A549 (cell line): ENCODE results near the gene MAD1L1. TPM values are rescaled to one million over a fixed set of nuclear protein-coding genes. Genes with fewer than 3 reads are reported as not detected.

ENCODE experiments used
- ATAC-seq, 2 experiments: fragments of 200-7000 bp in 1 of 2; fragments of >200 bp in 1 of 2; cut with Nextera tagmentation in 1 of 2; cut with Tn5 transposase in 1 of 2; 3 replicates each; pipeline versions ENCODE4 v1.8.0 to v1.9.1; 2018 to 2020; ENCODE audit warnings: mild to moderate bottlenecking in 1 of 2, moderate library complexity in 1 of 2
- CTCF ChIA-PET: fragments of 300-600 bp; sonication (Branson Sonifier 250); formaldehyde crosslinking; extraction: SDS; loops from one replicate; lab custom pipeline; 2021; ENCODE audit warnings: antibody characterized with exemption, inconsistent platforms; lab: Yijun Ruan, JAX
- POLR2A ChIA-PET: fragments of 350-600 bp; formaldehyde crosslinking; extraction: SDS; loops from one replicate; lab custom pipeline; 2021; ENCODE audit warnings: antibody characterized with exemption, inconsistent platforms; lab: Yijun Ruan, JAX
- DNase-seq, 2 experiments: peaks; one replicate each; pipeline versions ENCODE4 v3.0.0 to v3.0.0-alpha.2; 2011 to 2016; ENCODE audit warnings: low read depth in 1 of 2, low spot score in 1 of 2
- FAIRE-seq: peaks from 2 replicates; lab custom pipeline; 2011; peaks lifted over from hg19 to GRCh38; lab: Jason Lieb, UNC
- H3K27ac ChIP-seq, 2 experiments: fragments of >200 bp; sonication (Bioruptor Twin); formaldehyde crosslinking; 3 replicates each; pipeline ENCODE4 v1.5.1; 2016 to 2017
- H3K4me1 ChIP-seq: fragments of >200 bp; sonication (Bioruptor Twin); formaldehyde crosslinking; 3 replicates; pipeline ENCODE4 v1.6.1; 2016
- H3K4me2 ChIP-seq: fragments of >200 bp; sonication (Bioruptor Twin); formaldehyde crosslinking; 3 replicates; pipeline ENCODE4 v1.6.1; 2016
- H3K4me3 ChIP-seq: fragments of >200 bp; sonication (Bioruptor Twin); formaldehyde crosslinking; 3 replicates; pipeline ENCODE4 v1.5.1; 2016
- H3K9me3 ChIP-seq: fragments of >200 bp; sonication (Bioruptor Twin); formaldehyde crosslinking; 3 replicates; pipeline ENCODE4 v1.6.1; 2016
- BHLHE40 ChIP-seq: IDR thresholded peaks from 2 replicates; pipeline ENCODE4 v1.6.1; 2012; ENCODE audit warnings: low read depth, low read length, inconsistent platforms
- CBX8 ChIP-seq: fragments of 200-600 bp; sonication (generic); IDR thresholded peaks from 2 replicates; pipeline ENCODE4 v1.6.1; 2016
- CTCF ChIP-seq: fragments of >200 bp; sonication (Bioruptor Twin); formaldehyde crosslinking; IDR thresholded peaks from 3 replicates; pipeline ENCODE4 v1.5.1; 2016
- EHF ChIP-seq: fragments of 250-450 bp; sonication (Bioruptor Pico); IDR thresholded peaks from 2 replicates; pipeline ENCODE4 v1.5.0; 2020; ENCODE audit warnings: mild to moderate bottlenecking
- EP300 ChIP-seq, 2 experiments: fragments of >200 bp; sonication (Bioruptor Twin); formaldehyde crosslinking; IDR thresholded peaks; 2 replicates in 1 of 2; 3 replicates in 1 of 2; pipeline ENCODE4 v1.6.1; 2016 to 2017
- FOSL2 ChIP-seq, 2 experiments: fragments of 450-650 bp in 1 of 2; fragments of >200 bp in 1 of 2; sonication (Bioruptor Twin) in 1 of 2; formaldehyde crosslinking; IDR thresholded peaks; 2 replicates each; pipeline versions ENCODE4 v1.5.0 to v1.6.1; 2016 to 2020; ENCODE audit warnings: mild to moderate bottlenecking in 1 of 2, moderate library complexity in 1 of 2
- FOXS1 ChIP-seq: fragments of 250-450 bp; sonication (Bioruptor Pico); IDR thresholded peaks from 2 replicates; pipeline ENCODE4 v1.5.0; 2020; ENCODE audit warnings: mild to moderate bottlenecking, moderate library complexity
- HDAC2 ChIP-seq: fragments of 200-600 bp; sonication (generic); IDR thresholded peaks from 2 replicates; pipeline ENCODE4 v1.6.1; 2016
- HEYL ChIP-seq: fragments of 250-450 bp; sonication (Bioruptor Pico); IDR thresholded peaks from 2 replicates; pipeline ENCODE4 v1.8.0; 2021; ENCODE audit warnings: mild to moderate bottlenecking, moderate library complexity
- HOXA7 ChIP-seq: fragments of 250-450 bp; sonication (Bioruptor Pico); IDR thresholded peaks from 2 replicates; pipeline ENCODE4 v1.5.0; 2020; ENCODE audit warnings: mild to moderate bottlenecking, moderate library complexity
- HOXB13 ChIP-seq: fragments of 250-450 bp; sonication (Bioruptor Pico); IDR thresholded peaks from 2 replicates; pipeline ENCODE4 v1.5.0; 2020; ENCODE audit warnings: low read depth, mild to moderate bottlenecking, moderate library complexity
- MAZ ChIP-seq: fragments of 150-350 bp; IDR thresholded peaks from 2 replicates; pipeline ENCODE4 v1.6.1; 2014; ENCODE audit warnings: antibody characterized with exemption, low read depth, low read length, borderline replicate concordance
- NR3C1 ChIP-seq: fragments of >200 bp; sonication (Bioruptor Twin); formaldehyde crosslinking; IDR thresholded peaks from 3 replicates; pipeline ENCODE4 v1.6.1; 2017
- POLR2A ChIP-seq: IDR thresholded peaks from 2 replicates; pipeline ENCODE4 v1.6.1; 2012; ENCODE audit warnings: mild to moderate bottlenecking, low read length
- POLR2AphosphoS2 ChIP-seq: conservative IDR thresholded peaks from 2 replicates; pipeline ENCODE4 v1.6.1; 2012; ENCODE audit warnings: low read length, improper control_type of control experiment, inconsistent platforms
- RAD21 ChIP-seq, 2 experiments: fragments of >200 bp in 1 of 2; sonication (Bioruptor Twin) in 1 of 2; formaldehyde crosslinking in 1 of 2; IDR thresholded peaks in 1 of 2; conservative IDR thresholded peaks in 1 of 2; 2 replicates in 1 of 2; 3 replicates in 1 of 2; pipeline ENCODE4 v1.6.1; 2012 to 2018; ENCODE audit warnings: inconsistent platforms in 1 of 2
- TFCP2L1 ChIP-seq: fragments of 250-450 bp; sonication (Bioruptor Pico); IDR thresholded peaks from 2 replicates; pipeline ENCODE4 v1.5.0; 2021; ENCODE audit warnings: mild to moderate bottlenecking
- TP53 ChIP-seq: fragments of 250-450 bp; sonication (Bioruptor Pico); IDR thresholded peaks from 2 replicates; pipeline ENCODE4 v1.5.0; 2021; ENCODE audit warnings: mild to moderate bottlenecking, moderate library complexity
- ZFP36 ChIP-seq: fragments of 450-650 bp; IDR thresholded peaks from 2 replicates; pipeline ENCODE4 v1.6.1; 2014; ENCODE audit warnings: borderline replicate concordance; ENCODE audit not compliant: partially characterized antibody
- ZSCAN20 ChIP-seq: fragments of 250-450 bp; sonication (Bioruptor Pico); IDR thresholded peaks from 2 replicates; pipeline ENCODE4 v1.8.0; 2022; ENCODE audit warnings: mild to moderate bottlenecking, moderate library complexity
- WGBS: methylation state at CpG from one replicate; pipeline ENCODE4 v1.1.6; 2017; ENCODE audit errors: missing lambda C conversion rate; 5-methylcytosine and 5-hydroxymethylcytosine counted together
- polyA plus RNA-seq, 4 experiments: library from polyadenylated mRNA; depleted of rRNA in 3 of 4; stranded (reverse); fragments of >200 nt; fragmentation: RNase III in 1 of 4; extraction: RNeasy Plus Mini Kit Qiagen cat#74134 plus additional on column Dnase treatment in 1 of 4; gene quantifications; 2 replicates in 3 of 4; 3 replicates in 1 of 4; pipeline ENCODE4 v1.2.3, GENCODE V29; 2011 to 2017
- TF ChIP-seq, protein P1 (sequence below): fragments of 250-450 bp; sonication (Bioruptor Pico); IDR thresholded peaks from 2 replicates; pipeline ENCODE4 v1.5.0; 2020; ENCODE audit warnings: low read depth, mild to moderate bottlenecking, moderate library complexity
- TF ChIP-seq, protein P2 (sequence below): fragments of >200 bp; sonication (Bioruptor Twin); formaldehyde crosslinking; IDR thresholded peaks from 2 replicates; pipeline ENCODE4 v1.6.1; 2016
- TF ChIP-seq, protein P3 (sequence below): fragments of 250-450 bp; sonication (Bioruptor Pico); IDR thresholded peaks from 2 replicates; pipeline ENCODE4 v1.5.0; 2021; ENCODE audit warnings: mild to moderate bottlenecking, moderate library complexity, borderline replicate concordance
- TF ChIP-seq, protein P4 (sequence below): fragments of 150-350 bp; IDR thresholded peaks from 2 replicates; pipeline ENCODE4 v1.6.1; 2014; ENCODE audit warnings: low read depth, mild to moderate bottlenecking, low read length

MAD1L1 gene
- polyA plus RNA-seq, 2 of the 4 experiments (the other 2 are of a cell fraction) = 13.6 to 16.6 TPM

- no peak overlapping the region for H3K4me3 ChIP-seq
- 91% methylated on average over 14 of the region's 14 CpGs for WGBS
- POLR2A ChIA-PET = no interaction called here
- ATAC-seq (no peak), FAIRE-seq (no peak), DNase-seq (no peak)
- H3K4me2 ChIP-seq = no peak overlapping the region
- H3K9me3 ChIP-seq = no peaks in the 10 kb centered on the region
- CTCF ChIA-PET = interaction anchor here (1.0 to 2.6 kb wide), 4 partner anchors 10 to 86 kb away, joined by 3 to 10 read pairs (median 4); no protein-coding TSS in a partner anchor
- H3K27ac ChIP-seq = no peak overlapping the region
- H3K4me1 ChIP-seq = peaks cover 12% of the 10 kb centered on the region
- TF ChIP-seq TP53 (CRISPR knock-in tag) (no peak), FOSL2 (IDR thresholded peaks at IDR 0.05) (no peak), FOSL2 (CRISPR knock-in tag; IDR thresholded peaks at IDR 0.05) (no peak), EP300 (IDR thresholded peaks at IDR 0.05) (no peak)
- TF ChIP-seq, all 56 proteins: peak for 0
Observed at GRCh38 chr7:2261611-2262010, 28.9 kb upstream of the MAD1L1 start.

- TF ChIP-seq, protein P1, sequence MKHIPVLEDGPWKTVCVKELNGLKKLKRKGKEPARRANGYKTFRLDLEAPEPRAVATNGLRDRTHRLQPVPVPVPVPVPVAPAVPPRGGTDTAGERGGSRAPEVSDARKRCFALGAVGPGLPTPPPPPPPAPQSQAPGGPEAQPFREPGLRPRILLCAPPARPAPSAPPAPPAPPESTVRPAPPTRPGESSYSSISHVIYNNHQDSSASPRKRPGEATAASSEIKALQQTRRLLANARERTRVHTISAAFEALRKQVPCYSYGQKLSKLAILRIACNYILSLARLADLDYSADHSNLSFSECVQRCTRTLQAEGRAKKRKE (CRISPR knock-in tag) = no peak
- no peak for TF ChIP-seq CTCF
- no peak for TF ChIP-seq FOXS1 (CRISPR knock-in tag)
- no peak for TF ChIP-seq HOXB13 (CRISPR knock-in tag)
- no peak for TF ChIP-seq NR3C1
- TF ChIP-seq MAZ = no peak
- TF ChIP-seq HEYL (CRISPR knock-in tag) = no peak
- no peak for TF ChIP-seq CBX8
- Histone ChIP-seq H3K4me2 (no peak overlapping the region), H3K27ac (peak overlapping the region in 1 of 2 experiments; percentile 44; a peak in 1 of 6 replicates), H3K4me3 (no peak overlapping the region), H3K4me1 (peaks cover 9% of the 10 kb centered on the region), H3K9me3 (no peaks in the 10 kb centered on the region)
- CTCF ChIA-PET = interaction anchor here (1.1 to 2.6 kb wide), 4 partner anchors 11 to 87 kb away, joined by 3 to 10 read pairs (median 6); no protein-coding TSS in a partner anchor
- FAIRE-seq = no peak
- peak; percentile 52 to 88 for DNase-seq
- POLR2A ChIA-PET = interaction anchor here (1.1 kb wide), 1 partner anchor 12 kb away, joined by 3 read pairs; no protein-coding TSS in a partner anchor
- peak; percentile 41 to 45; a peak in 4 of 6 replicates for ATAC-seq
- WGBS = 65% methylated on average over 5 of the region's 5 CpGs
Observed at GRCh38 chr7:2260820-2261219, 28.1 kb upstream of the MAD1L1 start.

DNA sequence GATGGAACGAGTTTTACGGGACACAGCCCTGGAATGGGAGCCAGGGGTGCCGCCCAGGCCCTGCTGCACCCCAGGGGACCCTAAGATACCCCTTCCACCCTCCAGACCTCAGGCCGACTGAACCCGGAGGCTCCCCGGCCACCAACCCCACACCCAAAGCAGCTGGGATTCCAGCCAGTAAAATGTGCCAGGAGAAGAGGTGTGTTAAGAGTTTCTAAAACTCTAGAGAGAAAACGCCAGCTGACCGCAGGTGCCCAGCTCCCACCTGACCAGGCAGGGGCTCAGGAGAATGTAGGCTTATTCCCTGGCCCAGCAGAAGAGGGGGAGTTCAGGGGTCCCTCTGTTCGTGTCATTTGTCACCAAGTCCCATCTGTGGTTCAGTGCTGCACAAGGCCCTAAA, 26.7 kb upstream of the MAD1L1 start:
- no peak overlapping the region for H3K4me3 ChIP-seq
- peaks cover 9% of the 10 kb centered on the region for H3K4me1 ChIP-seq
- H3K9me3 ChIP-seq = no peaks in the 10 kb centered on the region
- TF ChIP-seq HDAC2 (no peak), RAD21 (conservative IDR thresholded peaks at IDR 0.05 in 1 of 2, IDR thresholded peaks at IDR 0.05 in 1 of 2) (no peak), EHF (CRISPR knock-in tag) (no peak), POLR2A (no peak), BHLHE40 (no peak), POLR2AphosphoS2 (no peak), ZSCAN20 (CRISPR knock-in tag) (no peak), HOXA7 (CRISPR knock-in tag) (no peak), FOXS1 (CRISPR knock-in tag) (no peak), HOXB13 (CRISPR knock-in tag) (no peak), HEYL (CRISPR knock-in tag) (no peak), TFCP2L1 (CRISPR knock-in tag) (no peak), ZFP36 (no peak)
- TF ChIP-seq, protein P2, sequence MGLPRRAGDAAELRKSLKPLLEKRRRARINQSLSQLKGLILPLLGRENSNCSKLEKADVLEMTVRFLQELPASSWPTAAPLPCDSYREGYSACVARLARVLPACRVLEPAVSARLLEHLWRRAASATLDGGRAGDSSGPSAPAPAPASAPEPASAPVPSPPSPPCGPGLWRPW = no peak
- TF ChIP-seq, protein P3, sequence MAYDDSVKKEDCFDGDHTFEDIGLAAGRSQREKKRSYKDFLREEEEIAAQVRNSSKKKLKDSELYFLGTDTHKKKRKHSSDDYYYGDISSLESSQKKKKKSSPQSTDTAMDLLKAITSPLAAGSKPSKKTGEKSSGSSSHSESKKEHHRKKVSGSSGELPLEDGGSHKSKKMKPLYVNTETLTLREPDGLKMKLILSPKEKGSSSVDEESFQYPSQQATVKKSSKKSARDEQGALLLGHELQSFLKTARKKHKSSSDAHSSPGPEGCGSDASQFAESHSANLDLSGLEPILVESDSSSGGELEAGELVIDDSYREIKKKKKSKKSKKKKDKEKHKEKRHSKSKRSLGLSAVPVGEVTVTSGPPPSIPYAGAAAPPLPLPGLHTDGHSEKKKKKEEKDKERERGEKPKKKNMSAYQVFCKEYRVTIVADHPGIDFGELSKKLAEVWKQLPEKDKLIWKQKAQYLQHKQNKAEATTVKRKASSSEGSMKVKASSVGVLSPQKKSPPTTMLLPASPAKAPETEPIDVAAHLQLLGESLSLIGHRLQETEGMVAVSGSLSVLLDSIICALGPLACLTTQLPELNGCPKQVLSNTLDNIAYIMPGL (CRISPR knock-in tag) = no peak
- TF ChIP-seq, protein P4, sequence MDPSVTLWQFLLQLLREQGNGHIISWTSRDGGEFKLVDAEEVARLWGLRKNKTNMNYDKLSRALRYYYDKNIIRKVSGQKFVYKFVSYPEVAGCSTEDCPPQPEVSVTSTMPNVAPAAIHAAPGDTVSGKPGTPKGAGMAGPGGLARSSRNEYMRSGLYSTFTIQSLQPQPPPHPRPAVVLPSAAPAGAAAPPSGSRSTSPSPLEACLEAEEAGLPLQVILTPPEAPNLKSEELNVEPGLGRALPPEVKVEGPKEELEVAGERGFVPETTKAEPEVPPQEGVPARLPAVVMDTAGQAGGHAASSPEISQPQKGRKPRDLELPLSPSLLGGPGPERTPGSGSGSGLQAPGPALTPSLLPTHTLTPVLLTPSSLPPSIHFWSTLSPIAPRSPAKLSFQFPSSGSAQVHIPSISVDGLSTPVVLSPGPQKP = no peak
- TF ChIP-seq, protein P1 (CRISPR knock-in tag) = no peak
- FAIRE-seq (no peak), DNase-seq (no peak), ATAC-seq (no peak)
- POLR2A ChIA-PET = no interaction called here
- H3K4me2 ChIP-seq = no peak overlapping the region
- CTCF ChIA-PET = interaction anchor here (0.7 to 2.2 kb wide), 4 partner anchors 11 to 595 kb away, joined by 3 to 7 read pairs (median 6); no protein-coding TSS in a partner anchor
- H3K27ac ChIP-seq = no peak overlapping the region
- 84% methylated on average over 8 of the region's 9 CpGs for WGBS
